GM18508 (cell line): Measurements from ENCODE around the gene IHH.

ENCODE experiments used
- ATAC-seq: cut with Tn5 transposase; IDR thresholded peaks from one replicate; pipeline ENCODE4 v1.9.1; 2021; ENCODE audit warnings: moderate number of reproducible peaks; ENCODE audit not compliant: insufficient read depth, unreplicated experiment

Gene IHH

DNA sequence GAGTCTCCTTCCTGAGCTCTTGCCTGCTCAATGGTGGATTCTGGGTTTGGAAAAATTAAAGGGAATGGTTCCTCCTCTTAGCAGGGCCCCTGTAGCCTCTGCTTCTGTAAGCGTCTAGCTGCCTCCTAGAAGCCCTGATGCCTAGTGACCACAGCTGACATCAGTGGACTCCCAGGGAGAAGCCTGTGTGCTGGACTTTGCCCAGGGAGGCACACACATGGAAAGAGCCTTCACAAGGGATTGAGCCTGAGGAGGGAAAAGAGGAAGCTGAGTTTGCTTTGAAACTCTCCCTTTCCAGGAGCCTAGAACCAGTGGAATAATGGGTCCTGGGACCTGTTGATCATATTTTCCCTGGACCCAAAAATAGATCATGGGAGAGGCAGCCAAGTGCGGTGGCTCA, 18.0 kb downstream of the IHH start:
- ATAC-seq = no peak

DNA sequence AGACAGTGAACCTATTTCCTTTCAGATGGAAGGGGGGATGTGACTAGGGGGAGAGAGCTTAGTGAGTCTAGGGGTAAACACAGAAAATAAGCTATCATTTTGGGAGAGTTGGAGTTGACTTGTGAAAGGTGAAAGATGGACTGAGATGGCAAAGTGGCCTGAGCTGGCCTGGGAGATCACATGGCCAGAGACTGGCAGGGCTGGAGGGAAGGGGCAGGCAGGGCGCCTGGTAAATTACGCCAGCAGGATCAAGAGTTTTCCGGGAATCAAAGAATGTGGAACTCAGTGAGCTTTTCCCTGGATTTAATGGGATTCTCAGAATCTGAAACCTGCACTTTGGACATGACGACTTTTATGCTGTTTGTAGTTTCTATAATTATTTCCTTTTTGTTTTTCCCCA, 18.6 kb downstream of the IHH start:
- no peak for ATAC-seq

DNA sequence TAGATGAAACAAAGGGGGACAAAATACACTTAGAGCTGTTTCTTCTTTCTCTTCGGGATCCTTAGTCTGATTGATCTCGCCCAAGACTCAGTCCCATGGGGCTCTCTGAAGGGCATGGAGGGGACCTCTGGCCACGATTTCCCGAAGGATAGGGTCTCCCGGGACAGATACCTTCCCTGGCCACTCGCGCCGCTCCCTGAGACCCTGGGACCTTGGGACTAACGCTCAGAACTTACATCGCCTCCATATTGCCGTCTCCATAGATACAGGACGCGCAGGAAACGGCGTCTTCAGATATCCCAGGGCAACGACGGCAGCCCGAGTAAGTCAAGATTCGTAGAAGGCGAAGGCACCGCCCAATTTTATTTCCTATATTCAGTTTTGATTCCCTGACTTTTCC, 19.5 kb downstream of the IHH start, which contains the start of gene CFAP65:
Gene CFAP65 (minus strand): TSS at position 265 of the 400 bp plus-strand sequence. CDS start 2,468 bp downstream, outside the sequence.
- ATAC-seq = no peak

DNA sequence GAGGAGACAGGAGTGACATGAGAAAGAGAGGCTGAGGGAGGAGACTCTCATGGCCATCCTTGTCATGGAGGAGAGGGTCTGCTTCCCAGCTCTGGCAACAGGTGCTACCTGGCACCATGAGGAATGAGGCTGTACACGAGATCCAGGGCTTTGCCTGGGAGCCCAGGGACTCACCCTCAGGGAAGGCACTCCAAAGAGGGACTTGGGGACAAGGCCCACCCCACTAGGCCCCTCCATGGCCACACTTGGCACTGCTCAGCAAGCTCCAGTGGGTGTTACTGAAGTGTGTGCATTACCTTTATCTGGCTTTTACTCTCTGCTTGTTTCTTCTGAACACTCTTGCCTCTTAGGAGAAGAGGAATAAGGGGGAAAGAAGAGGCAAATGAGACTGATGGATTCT, 22.1 kb downstream of the IHH start:
- ATAC-seq = no peak

DNA sequence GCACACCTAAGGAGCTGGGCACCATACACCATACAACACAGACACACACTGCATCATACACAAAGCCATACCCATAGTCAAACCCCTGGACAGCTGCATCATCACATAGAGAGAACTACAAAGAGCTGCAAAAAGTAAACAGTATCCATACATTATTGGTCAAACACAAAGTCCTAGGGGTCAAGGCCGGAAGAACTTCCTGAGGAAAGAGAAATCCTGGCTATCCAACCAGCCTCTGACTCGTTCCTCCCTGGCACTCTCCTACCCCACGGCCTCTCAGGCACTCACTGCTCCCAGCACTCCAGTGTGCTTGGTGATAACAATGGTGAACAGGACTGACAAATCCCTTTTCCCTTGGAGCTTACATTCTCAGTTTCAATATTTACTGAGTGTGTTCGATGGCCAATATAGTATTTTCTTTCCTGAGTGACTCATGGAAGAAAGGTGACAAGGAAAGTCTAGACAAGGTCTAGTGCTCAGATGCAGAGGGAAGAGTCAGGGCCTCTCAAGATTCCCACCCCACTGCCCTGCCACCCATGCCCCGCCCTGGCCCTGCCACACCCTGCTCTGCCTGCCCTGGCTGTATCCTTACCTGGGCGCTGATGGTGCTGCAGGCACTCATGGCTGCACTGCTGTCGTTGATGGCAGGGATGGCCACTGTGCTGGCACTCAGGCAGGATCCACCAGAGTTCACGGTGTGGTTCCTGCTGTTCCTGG, 22.8 kb downstream of the IHH start:
- no peak for ATAC-seq

DNA sequence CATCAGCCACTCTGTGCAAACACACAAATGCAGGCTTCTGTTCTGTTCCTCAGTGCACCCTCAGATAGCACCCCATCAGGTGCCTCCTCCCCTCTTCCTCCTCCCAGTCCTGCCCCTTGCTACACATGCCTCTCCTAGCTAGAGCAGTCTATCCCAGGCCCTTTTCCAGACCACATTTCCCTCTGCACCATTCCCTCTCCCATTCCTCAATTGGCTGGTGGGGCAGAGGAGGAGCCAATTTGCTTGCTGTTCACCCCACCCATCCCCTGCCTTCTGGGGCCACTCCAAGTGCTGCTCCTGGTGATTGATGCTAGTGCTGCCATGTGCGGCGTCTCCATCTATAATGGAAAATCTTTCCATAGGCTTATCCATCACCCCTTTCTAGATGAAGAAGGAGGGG, 24.8 kb downstream of the IHH start:
- no peak for ATAC-seq

DNA sequence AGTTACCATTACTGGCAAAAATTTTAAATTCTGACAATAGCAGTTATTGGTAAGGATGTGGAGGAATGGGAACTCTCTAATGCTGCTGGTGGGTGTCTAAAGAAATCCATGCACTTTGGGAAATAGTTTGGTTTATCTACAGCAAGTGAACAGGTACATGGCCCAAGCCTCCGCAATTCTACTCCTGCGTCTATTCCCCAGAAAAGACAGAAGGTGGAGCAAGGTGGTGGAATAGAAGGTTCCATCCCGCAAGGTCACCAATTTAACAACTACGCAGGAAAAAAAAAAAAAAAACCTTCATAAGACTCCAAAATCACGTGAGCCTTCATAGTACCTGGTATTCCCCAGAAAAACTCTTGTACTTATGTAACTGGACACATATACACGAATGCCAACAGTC, 25.9 kb downstream of the IHH start:
- ATAC-seq = no peak

DNA sequence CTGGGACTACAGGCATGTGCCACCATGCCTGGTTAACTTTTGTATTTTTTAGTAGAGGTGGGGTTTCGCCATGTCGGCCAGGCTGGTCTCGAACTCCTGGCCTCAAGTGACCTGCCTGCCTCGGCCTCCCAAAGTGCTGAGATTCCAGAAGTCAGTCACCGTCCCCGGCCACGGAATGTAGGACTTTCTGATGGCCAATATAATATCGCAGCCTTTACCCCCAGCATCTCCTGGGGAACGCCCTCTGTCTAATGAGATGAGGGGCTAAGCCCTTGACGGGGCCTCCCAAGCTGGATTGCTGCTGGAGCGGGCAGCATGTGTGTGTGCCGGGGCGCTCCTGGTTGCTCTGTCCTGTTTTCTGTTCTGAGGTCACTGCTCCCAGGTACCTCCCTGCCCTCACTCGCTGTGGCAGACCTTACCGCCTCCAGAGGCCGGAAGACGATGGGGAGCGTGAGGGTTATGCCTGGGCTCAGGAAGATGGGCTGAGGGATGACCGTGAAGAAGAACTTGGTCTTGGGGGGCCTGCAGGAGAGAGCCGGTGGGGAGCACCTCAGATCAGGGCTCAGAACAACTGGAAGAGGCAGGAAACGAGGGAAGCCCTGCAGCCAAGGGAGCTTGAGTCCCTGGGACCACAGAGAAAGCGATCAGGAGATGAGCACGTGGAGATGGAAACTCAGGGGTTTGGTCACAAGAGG, 28.5 kb downstream of the IHH start:
- ATAC-seq = no peak

DNA sequence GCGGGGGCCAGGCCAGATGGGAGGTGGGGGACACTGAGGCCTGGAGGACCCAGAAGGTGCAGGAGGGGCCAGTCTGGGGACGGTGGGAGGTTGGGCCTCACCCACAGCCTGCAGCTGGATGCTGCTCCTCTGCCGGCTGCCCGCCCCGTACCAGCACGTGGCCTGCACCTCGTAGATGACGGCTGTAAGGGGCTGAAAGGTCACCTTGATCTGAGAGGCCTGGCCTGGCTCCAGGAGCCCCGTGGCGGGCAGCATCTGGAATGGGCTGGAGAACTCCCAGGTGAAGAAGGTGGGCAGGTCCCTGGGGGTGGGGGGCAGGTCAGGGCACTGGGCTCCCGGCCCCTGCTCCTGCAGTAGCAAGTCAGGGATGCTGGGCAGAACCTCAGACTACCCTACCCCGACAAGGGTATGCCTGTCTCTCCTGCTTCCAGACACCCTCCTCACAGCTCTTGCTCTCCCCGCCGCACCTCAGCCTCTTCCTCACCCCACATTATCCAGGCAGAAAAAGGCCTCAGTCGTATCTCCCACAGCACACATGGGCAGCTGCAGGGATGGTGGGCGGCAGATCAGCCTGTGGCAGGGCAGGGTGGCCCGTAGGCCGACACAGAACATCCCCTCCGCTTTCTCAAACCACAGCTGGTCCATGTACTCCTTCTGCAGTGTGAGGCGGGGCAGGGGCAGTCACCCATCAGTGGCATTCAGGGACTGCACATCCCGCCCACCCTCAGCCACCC, 29.5 kb downstream of the IHH start:
- no peak for ATAC-seq

DNA sequence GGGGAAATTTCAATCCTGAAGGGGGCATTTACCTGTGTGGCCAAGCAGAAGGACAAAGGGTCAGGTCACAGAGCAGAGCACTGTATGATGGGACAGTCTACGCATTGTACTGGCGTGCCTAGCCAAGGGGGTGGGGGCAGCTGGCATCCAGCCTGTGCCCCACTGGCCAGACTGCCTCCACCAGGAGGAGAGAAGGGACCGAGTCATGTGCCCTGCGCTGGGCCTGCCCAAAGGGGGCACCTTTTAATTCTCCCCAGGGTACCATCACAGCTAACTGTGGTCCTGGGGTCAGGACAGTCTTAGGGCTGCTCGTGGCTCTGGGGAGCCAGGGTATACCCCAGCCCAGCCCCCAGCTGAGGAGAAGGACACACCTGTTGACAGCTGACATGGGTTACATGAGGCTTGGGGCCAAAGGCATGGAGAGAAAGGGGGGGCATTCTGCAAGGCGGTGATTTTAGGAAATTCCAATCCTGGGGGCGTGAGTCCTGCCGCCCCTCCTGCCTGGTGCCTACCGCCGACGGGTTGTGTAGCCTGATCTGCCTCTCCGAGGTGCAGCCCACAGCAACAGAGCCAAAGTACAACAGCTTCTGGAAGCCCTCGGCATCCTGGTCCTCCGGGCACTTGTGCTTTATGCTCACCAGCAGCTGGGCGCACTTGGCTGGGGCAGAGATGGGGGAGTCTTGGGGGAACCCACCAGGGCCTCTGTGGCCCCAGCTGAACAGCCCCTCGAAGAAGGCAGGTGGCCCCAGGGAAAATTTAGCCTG, 30.4 kb downstream of the IHH start:
- no peak for ATAC-seq

DNA sequence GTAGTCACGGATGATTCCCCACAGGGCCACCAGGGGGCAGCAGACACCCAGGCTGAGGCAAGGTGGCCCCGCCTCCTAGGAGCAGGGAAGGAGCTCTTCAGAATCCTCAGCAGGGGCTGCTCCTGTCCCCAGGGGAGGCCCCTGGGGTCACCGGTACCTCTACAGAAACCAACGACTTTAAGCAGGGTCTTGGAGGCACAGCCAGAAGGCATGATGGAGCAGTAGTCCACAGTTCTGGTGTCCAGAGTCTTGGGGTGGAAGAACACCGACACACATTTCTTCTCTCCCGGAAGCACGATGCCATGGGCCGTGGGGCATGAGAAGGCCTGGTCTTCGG, 30.9 kb downstream of the IHH start:
- no peak for ATAC-seq

DNA sequence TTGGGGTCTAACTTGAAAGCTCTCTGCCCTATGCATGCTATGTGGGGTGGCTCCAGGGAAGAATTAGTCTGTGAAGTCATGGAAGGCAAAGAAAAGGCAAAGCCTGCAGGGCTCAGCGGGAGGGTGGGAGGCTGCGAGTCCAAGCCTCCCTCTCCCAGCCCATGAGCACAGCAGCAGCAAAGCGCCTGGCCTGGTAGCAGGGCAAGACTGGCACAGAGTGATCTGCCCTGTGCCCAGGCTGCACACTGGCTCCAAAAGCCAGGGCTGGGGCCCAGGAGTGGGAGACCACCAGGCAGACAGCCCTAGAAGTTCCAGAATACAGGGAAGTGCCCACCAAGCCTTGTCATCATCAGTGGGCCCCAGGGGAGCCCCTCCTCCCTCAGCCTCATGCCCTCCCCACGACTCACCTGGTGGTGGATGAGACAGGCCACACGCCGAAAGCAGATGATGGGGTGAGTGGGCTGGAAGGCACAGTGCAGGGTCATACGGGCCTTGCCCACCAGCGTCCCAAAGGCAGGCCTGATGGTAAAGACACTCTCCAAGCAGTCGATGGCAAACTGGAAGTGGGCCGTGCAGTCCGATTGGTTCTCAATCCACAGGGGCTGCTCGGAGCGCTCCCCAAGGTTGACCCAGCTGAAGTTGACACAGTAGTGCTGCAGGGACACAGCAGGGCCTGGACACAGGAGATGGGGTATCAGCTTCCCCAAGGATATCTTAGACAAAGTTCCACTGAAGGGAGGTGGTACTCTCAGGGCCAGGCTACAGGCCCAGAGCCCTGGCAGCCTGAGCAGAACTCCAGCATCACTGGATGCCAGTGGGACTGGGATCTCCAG, 31.5 kb downstream of the IHH start:
- no peak for ATAC-seq

DNA sequence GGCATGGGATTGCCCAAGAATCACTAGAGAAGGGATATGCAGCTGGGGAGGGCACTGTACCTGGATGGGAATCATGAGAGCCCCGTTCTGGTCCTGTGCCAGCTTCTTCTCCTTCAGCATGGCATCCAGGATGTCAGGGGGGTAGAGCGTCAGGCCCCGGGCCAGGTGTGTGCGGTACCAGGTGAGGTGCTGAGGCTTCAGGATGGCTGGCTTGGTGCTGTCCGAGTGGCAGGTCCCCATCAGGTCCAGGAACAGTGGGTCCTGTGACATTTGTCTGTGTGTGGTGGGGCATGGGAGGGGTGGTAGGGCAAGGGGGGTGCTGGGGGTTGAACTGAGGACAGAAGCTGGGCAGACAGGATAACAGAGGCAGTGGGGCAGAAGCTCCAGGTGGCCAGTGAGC, 32.6 kb downstream of the IHH start:
- no peak for ATAC-seq

DNA sequence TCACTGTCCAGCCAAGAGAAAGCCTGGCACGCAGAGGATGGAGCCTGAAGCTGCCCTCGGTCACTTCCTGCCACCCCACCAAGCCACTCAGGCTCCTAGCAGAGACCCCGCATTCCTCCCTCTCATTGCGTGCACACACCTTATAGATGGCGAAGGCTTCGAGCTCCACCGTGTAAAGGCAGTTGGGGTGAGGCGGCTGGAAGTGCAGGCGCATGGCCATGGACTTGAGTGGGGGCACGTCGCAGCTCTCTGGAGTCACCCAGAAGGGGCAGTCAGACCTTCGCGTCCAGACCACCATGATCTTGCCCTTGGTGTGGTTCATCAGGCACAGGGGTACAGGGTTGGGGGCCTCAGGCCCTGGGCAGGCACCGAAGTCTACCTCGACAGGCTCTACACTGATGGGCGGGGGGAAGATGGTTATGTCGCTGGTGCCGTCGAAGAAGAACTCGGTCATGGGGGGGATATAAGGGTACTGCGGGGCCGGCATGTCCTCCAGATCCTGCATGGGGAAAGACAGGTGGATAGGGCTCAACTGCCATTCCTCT, 33.1 kb downstream of the IHH start:
- ATAC-seq = no peak

DNA sequence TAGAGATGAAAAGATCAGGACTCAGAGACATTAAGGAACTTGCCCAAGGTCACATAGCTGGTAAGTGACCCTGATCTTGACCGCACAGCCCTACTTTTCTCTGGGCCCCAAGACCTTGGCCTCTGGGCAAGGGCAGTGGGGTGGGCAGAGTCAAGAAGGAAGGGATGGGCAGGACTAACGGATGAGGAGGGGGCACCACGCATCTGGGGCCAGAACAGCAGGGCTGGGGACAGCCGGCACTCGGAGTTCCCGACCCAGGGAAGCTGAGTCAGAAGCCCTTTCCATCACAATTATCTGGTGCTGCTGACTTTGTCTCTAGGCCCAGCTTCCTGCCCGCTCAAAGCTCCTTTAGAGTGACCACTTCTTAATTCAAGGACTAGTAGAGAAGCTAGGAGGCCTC, 33.8 kb downstream of the IHH start:
- ATAC-seq = no peak

DNA sequence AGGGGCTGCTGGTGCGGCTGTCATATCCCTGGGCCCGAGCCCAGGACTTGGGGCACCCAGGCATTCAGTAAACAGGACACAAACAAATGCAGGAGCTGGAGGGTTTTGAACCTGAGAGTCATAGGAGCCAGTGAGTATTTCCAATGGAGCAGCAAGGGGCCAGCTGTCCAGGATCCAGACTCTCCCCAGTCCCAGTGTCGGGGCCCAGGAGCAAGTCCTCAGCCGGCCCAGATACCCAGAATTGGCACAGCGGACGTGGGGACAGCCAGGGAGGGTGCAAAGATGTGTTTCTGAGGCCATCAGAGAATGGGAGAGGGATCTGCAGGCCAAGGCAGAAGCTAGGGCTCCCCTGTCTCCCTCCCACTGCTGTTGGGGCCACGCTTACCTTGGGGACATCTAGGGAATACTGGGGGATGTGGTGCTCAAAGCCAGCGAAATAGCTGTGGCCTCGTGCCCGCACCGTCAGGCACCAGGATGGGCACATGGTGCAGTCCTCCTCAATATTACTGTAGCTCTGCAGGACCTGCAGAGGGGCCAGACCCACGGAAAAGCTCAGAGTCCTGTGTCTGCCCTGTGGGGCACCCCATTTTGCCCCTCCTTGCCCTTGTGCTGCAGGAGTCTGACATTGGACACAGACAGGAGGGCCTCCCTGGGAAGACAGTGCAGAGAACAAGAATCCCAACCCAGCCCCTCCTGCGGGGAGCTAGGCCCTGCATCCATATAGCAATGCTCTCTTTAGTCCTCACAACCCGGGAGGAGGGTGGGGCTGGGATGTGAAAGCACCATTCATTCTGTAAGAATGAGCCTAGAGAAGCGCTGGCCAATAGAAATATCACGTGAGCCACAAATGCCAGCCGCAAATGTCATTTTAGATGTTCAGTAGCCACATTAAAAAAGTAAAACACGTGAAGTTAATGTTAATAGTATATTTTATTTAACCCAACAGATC, 34.8 kb downstream of the IHH start:
- no peak for ATAC-seq

DNA sequence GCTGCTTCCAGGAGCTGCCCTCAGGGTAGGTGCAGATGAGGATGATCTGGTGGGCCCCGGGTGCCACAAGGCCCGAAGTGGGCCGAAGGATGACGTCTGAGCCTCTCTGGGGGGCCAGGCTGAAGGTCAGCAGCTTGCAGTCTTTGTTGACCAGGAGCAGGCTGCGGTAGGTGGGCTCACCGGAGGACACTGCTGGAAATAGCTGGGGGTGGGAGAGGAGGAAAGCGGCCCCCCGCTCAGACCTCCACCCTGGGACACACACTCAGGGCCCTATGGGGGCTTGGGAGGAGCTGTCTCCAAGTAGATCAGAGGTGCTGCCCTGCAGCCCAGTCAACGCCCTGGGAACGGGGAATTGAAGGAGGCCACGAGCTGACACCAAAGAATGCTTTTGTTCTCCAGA, 36.7 kb downstream of the IHH start:
- no peak for ATAC-seq

DNA sequence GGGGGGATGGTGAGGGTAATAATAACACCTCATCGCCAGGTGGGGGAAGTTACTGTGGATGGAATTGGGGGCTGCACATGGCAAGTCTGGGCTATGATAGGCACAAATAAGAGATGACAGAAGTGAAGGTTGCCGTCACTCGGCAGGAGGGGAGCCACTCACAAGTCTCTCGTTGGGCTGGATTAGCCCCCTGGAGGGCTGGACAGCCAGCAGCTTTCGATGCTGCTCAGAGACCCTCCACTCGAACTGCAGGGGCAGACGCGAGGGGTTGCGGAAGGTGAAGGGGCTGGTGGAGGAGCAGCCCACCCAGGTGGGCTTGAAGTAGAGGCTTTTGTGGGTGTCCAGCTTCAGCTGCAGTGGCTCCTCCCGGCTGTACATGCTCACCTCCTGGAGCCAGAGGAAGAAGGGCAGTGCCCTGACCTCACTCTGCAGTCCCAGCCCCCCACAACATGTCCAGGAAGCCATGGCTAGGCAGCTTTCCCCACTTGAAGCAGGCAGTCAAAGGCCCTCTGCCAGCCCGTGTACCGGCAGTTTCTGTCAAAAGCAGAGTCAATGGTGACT, 37.6 kb downstream of the IHH start:
- no peak for ATAC-seq
